Measurements from ENCODE around the gene PACSIN2.

- TF ChIP-seq CTCF (IDR thresholded peaks at IDR 0.05; ENCODE audit: low read depth, low read length) (no peak), POLR2A (IDR thresholded peaks at IDR 0.05; ENCODE audit: extremely low read depth, insufficient read length) (no peak), MAX (IDR thresholded peaks at IDR 0.05; ENCODE audit: low read depth, low read length) (no peak)
These were observed 152.8 kb downstream of the PACSIN2 start for GRCh38 chr22:42862045-42862734.
